Activated naive CD4-positive, alpha-beta T cell (primary cell): ENCODE data around the gene TSKS.

ENCODE experiments used
- DNase-seq, 4 experiments: peaks; one replicate each; lab custom pipeline; 2025; lab: John Stamatoyannopoulos, UW

The TSKS gene

DNA sequence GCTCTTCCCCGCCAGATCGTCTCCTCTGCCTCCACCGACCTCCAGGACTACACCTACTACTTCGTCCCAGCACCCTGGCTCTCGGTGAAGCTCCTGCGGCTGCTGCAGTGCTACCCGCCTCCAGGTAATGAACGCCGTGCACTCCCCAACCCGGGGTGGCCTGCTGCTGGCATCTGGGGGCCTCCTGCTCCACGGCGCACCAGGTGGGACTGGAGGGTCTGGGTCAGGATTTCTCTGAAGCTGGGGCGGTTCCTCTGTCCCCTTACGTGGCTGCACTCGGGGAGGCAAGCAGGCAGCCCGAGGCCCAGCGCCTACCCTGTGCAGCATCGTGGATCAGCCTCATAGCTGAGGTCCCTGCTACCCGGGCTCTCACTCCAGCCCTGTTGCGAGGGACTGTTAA, 32.5 kb upstream of the TSKS start:
- DNase-seq = no peak

DNA sequence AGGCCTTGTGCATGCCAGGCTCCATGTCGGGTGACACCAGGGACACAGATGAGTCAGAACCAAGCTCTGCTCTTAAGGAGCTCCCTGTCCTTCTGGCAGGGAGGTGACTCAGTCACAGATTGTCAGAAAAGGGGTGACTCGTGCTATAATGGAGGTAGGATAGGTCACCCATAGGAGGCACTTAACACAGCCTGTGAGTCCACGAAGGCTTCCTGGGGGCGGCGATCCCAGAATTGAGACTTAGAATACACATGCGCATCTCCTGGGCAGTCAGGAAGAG, 30.4 kb upstream of the TSKS start:
- no peak for DNase-seq

DNA sequence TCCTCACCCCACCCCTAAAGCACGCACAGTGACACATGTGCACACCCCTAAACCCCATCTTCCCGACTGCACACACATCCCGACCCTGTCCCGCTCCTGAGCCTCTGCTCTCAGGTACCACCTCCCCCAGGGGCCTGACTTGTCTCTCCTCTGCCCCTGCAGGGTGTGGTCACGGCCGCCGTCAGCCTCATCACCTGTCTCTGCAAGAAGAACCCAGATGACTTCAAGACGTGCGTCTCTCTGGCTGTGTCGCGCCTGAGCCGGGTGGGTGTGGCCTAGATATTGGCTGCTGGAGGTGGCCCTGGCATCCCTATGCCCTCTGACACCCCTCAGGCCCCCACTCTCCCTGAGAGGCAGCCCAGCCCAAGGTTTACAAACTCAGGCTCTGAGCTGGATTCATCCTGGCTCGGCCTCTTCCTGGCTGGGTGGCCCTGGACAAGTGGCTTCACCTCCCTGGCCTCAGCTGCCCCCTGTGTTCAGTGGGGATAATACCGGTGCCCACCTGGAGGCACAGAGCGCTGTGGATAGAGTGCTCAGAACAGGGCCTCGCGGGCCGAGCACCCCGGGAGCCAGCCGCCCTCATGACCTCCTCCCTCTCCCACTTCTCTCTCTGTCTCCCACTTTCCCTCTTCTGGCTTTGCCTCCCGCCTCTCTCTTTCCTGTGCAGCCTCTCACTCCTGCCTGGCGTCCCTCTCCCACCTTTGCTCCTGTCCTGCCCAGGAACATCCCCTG, 29.9 kb upstream of the TSKS start:
- DNase-seq = no peak

DNA sequence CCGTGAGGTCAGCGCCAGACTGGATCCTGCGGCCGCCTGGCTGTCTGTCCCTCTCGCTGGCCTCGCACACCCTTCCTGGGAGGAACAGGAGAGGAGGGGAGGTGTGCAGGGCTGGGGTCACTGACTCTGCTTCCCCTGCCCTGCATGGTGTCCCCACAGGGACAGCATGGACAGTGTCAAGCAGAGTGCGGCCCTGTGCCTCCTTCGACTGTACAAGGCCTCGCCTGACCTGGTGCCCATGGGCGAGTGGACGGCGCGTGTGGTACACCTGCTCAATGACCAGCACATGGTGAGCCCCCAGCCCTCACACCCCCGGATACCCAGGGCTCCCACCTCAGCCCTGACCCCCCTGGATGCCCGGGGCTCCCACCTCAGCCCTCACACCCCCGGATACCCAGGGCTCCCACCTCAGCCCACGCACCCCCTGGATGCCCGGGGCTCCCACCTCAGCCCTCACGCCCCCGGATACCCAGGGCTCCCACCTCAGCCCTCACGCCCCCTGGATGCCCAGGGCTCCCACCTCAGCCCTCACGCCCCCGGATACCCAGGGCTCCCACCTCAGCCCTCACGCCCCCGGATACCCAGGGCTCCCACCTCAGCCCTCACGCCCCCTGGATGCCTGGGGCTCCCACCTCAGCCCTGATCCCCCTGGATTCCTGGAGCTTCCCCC, 28.8 kb upstream of the TSKS start:
- DNase-seq = no peak

DNA sequence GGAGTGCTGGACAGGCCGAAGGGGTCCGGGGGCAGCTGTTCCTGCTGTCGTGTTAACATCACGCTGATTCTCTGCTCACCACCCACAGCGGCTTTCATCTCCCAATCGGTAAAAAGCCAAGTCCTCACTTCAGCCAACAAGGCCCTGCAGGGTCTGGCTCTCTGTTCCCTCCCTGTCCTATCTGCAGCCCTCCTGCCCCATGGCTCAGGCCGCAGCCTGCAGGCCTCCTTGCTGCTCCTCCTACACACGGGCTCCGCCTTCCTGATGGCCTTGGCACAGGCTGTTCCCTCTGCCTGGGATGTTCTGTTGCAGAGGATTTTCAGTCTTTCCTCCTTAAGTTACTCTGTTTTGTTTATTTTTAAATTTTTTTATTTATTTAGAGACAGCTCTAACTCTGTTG, 27.8 kb upstream of the TSKS start:
- no peak for DNase-seq

DNA sequence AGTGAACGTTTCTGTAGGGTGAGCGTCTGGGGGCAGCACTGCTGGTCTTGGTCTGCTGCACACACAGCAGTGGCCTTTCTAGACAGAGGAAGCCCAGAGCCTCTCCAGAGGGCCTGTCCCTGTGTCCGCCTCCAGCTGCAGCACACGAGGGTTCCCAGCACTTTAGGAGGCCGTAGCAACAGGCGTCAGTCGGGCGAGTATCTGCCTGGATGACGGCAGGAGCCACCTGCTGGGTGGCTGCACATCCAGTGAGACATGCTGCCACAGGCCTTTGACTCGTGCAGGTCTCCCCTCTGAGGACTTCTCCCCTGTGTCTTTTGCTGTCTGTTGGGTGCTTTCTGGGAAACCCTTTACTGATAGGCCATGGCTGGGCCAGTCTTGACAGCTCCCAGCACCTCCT, 25.8 kb upstream of the TSKS start:
- DNase-seq = no peak

DNA sequence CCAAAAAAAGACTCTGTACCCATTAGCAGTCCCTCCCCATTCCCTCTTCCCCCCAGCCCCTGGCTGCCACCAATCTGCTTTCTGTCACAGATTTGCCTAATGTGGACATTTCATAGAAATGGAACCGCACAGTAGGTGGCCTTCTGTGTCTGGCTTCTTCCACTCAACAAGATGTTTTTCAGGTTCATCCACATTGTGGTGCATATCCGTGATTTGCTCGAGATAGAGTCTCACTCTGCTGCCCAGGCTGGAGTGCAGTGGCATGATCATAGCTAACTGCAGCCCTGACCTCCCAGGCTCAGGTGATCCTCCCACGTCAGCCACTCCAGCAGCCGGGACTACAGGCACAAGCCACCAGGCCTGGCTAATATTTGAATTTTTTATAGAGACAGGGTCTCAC, 24.6 kb upstream of the TSKS start:
- DNase-seq = no peak

DNA sequence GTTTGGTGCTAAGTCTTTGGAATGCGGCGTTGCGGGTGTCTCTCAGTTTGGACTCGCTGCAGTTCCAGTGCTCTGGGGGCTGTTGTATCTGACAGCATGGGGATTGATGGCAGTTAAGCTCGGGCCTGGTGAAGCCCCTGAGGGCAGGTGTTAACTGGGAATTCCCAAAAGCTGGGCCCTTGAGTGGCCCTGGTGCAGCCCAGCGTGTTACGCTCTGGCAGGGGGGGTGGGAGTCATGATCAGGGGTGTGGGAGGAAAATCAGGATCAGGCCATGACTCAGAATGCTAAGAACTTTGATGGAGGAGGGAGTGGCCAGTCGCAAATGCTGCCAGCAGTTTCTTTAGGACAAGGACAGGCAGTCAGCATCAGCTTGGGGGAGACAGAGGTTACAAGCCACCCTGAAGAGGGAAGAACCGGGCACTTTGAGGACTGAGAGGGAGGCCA, 23.3 kb upstream of the TSKS start:
- no peak for DNase-seq

DNA sequence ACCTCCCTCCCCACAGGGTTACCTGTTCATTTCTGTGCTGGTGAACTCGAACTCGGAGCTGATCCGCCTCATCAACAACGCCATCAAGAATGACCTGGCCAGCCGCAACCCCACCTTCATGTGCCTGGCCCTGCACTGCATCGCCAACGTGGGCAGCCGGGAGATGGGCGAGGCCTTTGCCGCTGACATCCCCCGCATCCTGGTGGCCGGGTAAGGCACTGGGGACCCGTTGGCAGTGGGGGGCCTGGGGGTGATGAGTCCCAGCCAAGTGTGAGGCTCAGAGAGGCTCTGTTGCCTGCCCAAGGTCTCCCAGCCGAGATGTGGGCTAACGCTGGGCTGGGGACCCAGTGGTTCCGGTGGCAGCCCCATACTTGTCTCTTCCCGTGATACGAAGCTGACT, 19.4 kb upstream of the TSKS start:
- DNase-seq = no peak

DNA sequence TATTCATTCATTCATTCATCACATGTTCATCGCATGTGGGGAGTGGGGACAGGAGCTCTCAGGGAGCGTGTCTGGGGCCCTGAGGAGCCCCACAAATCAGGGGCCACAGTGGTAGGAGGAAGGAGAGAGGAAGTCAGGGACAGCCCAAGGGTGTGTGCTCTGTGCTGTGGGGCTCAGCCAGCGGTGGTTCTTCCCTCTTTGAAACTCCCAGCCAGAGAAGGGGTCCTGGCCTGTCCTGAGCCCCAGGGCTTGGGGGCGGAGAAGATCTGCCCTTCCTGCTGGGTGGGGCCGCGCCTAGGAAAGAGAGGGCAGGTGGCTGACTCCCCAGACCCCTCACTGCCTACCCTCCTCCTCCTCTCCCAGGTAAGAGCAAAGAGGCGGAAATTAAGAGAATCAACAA, 18.3 kb upstream of the TSKS start:
- no peak for DNase-seq

DNA sequence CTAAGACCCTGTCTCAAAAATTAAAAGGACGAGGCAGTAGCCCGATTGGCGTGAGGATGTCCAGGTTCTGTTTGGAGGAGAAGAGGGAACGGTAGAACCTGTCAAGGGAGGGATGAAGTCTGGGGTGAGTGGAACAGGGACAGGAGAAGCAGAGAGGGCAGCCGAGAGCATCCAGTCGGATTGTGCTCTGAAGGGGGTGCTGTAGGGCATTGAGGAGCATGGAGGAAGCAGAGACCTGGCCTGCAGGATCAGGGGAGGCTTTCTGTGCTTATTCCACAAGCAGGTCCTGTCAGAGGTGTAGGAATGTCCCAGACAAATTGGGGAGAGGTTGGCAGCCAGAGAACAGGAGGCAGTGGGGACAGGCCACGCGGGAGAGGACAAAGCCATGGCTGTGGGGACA, 17.8 kb upstream of the TSKS start:
- DNase-seq = no peak

DNA sequence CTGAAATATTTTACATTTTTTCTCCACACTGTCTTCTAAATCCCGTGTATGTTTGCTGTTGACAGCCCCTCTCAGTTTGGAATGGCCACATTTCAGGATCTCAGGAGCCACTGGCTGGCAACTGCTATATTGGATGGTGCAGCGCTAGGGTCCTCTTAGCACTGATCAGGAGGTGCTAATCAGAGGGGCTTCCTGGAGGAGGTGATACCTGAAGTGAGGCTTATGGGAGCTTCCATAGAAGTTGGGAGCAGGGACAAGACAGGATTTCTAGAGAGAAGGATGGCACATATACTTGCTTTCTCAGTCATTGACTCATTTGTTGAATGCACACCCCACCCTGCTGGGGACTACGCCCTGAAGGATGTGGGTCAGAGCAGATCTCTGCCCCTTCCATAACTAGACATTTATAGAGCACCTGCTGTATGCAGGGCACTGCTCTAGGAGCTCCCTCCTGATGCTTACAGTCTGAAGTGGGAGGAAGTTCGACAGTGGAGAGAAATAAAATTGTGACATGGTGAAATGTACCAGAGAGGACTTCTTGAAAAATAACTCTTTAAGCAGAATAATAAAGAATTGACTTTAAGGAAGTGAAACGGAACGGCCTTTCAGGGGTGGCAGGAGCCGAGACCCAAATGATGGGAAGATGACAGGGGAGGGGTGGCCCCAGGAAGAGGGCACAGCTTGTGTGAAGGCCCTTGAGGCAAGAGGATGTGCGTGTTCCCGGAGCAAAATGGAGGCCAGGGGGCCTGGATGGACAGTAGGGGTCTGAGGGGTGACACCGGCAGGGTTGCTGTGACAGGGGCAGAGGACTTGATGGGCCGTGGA, 16.8 kb upstream of the TSKS start:
- DNase-seq = no peak

DNA sequence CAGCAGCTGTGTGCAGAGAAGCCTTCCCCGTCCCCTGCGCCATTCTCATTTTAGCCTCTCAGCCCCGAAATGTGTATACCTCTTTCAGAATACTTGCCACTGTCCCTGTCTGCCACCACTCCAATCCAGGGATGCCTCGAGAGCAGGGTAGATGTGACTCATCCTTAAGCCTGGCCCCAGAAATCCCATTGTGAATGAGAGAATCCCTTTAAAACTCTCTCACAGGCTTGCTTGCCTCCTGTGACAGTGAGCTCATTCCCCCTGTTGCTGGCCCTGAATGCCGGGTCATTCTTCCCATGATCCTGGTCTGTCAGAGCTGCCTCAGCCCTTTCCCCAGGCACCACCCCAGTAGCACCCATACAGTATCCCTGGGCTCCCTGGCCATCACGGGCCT, 13.3 kb upstream of the TSKS start:
- DNase-seq = no peak

DNA sequence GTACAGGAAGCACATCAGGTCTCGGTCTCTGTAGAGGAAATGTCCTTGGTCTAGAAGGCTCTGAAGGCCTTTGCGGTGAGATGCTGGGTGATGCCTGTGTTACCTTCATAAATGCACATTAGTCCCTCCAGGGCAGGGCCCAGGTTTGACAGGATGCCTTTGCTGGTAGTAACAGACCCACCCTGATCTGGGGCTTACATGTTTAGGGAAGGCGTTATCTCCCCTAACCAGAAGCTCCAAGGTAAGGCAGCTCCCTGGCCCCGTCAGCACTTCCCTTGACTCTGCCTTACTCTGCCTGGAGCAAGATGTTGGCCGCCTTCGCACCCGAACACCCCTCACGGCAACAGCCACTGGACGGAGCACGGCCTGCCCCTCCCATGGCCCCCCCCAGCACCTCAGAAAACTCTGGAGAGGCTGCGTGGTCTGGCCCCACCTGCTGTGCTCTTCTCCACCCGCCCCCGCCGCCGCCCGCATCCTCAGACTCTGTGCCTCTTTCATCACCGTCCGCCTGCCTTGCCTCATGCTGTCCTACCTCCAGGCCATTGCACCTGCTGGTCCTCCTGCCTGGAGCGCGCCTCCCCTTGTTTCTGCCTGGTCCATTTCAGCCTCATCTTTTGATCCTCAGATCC, 12.8 kb upstream of the TSKS start:
- no peak for DNase-seq

DNA sequence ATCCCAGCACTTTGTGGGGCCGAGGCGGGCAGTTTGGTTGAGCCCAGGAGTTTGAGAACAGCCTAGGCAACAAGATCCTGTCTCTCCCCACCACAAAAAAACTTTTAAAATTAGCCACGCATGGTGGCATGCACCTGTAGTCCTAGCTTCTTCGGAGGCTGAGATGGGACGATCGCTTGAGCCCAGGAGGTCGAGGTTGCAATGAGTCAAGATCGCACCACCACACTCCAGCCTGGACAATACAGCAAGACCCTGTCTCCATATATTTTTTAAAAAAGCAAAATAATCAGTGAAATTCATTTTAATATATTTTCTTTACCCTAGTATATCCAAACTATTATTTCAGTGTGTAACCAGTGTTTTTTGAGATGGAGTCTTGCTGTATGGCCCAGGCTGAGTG, 11.9 kb upstream of the TSKS start:
- no peak for DNase-seq

DNA sequence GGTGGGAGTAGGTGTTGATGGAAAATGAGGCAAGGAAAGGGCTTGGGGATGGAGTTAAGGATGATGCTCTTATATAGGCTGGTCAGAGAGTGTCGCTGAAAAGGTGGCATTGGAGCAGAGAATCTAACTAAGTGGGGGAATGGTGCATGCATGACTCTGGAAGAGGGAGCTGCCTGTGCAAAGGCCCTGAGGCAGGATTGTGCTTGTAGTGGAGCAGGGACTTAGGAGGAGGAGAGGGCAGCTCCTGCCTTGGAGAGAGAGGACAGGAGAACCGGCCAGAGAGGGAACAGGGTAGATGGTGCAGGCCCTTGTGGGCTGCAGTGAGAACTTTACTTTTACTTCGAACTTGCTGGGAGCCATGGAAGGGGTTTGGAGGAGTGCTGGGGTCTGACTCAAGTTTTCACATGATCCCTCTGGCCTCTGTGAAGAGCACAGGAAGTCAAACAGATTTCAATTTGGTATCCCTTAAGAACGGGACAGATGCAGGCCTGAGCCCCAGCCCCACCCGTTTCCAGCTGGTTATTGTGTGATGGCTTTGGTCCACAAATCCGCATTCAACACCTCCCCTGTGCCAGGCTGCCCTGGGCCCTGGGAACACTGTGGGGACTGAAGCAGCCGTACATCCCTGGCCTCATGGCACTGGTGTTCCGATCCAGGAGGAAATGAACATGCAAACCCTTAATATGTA, 10.7 kb upstream of the TSKS start:
- DNase-seq = no peak

DNA sequence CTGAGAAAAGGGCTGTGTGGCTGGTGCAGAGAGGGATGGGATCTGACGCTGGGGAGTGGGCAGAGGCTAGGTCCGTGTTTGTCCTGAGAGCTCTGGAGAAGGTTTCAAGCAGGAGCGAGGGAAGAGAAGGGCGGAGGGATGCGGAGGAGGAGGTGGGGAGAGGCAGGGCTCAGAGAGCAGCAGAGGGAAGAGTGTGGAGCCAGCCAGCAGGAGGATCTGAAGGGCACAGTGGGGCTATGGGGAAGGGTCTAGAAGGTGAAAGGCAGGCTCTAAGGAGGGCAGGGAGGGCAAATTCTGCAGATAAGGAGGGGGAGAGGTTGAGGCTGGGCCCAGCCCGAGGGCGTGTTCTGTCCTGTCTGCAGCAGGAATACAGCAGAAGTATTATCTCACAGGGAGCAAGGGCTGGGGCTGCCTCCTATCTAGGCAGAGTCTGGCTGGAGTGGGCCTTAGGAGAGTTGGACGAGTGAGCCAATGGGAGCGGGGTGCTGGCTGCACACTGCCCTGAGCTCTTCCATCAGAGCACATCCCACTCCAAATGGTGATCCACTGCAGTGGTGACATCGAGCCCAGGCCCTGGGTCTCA, 9.8 kb upstream of the TSKS start:
- no peak for DNase-seq

DNA sequence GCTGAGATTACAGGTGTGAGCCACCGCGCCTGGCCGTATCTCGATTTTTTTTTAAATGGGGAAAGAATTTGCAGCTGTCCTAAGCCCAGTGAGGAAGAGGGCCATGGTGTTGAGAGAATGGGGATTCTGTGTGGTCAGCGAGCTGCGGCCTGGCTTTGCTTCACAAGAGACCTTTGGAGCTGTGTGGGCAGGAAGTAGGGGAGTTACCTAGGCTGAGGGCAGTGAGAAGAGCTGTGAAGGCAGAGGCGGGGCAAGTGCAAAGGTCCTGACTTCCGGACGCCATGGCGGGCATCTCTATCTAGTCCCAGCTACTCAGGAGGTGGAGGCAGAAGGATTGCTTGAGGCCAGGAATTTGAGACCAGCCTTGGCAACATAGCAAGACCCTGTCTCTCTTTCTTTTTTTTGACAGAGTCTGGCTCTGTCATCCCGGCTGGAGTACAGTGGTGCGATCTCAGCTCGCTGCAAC, 8.6 kb upstream of the TSKS start:
- peak in 1 of 4 experiments; percentile 2 for DNase-seq

DNA sequence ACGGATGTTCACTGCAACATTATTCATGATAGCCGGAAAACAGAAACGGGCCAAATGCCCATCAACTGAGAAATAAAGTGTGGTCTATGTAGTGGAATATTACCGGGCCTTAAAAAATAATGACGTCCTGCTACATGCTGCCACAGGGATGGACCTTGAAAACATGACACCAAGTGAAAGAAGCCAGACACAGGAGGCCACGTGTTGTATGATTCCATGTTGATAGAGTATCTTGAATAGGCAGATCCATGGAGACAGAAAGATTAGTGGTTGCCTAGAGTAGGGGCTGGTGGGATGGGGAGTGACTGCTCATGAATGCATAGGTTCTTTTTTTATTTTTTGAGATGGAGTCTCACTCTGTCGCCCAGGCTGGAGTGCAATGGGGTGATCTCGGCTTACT, 7.4 kb upstream of the TSKS start:
- DNase-seq = no peak

DNA sequence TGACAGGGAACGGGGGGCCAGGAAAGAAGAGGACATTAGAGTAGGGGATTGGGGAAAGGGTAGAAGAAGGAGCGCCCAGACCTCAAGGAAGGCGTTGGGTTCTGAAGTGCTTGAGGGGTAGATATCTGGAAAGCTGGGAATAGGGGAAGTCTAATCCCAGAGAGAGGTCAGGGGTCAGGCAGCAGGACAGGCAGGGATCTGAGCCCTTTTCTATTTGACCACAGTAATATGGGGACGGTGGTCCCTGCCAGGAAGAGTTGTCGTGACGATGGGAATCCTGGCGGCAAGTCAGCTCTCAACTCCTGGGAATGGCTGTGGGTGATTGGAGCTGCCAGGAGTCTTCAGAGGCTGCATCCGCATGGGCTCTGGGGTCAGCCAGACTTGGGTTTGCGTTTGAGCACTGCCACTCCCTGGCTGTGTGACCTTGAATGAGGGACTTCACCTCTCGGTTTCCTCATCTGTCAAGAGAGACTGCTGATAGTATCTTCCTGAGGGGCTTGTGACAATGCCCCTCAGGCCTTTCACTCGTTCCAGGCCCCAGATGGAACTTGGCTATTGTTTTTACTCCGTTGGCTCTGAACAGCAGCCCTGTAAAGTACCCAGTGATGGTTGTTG, 5.0 kb upstream of the TSKS start:
- DNase-seq = no peak

DNA sequence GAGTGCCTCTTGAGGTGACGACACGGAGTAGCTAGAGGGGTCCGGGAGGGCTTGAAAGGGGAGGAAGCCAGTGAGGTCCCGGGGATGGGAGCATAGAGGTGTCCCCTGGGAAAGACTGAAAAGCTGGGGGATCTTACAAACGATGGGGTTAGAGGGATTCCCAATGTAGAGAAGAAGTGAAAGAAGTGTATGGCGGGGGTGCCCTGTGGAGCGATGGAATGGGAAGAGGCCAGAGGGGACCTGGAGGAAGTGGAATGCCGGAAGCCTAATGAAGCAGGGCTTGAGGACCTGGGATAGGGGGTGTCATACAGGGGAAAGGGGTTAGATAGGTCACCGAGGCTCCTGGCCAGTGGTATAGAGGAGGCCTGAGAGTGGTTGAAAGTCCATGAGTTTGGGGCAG, 4.3 kb upstream of the TSKS start:
- no peak for DNase-seq
